Keratinocyte (primary cell): Measurements from ENCODE around the gene OSTN. TPM values are rescaled to one million over a fixed set of nuclear protein-coding genes. Genes with fewer than 3 reads are reported as not detected.
"Not testable (repeated sequence)": the region's sequence is repeated elsewhere in the genome, so short reads cannot be mapped to it uniquely, and the experiment has no call there.

Experiments used
- DNase-seq: peaks from one replicate; pipeline ENCODE4 v3.0.0-alpha.2; 2011; ENCODE audit warnings: low read depth, missing footprints, low spot score
- FAIRE-seq: peaks from 2 replicates; lab custom pipeline; 2011; peaks lifted over from hg19 to GRCh38; lab: Jason Lieb, UNC
- H2AFZ ChIP-seq: 2 replicates; pipeline ENCODE4 v1.6.0; 2012; ENCODE audit warnings: low read length, control low read depth, inconsistent platforms; ENCODE audit not compliant: control insufficient read depth
- H3K27ac ChIP-seq: 2 replicates; pipeline ENCODE4 v1.5.1; 2011; ENCODE audit warnings: low read length; ENCODE audit not compliant: control insufficient read depth, insufficient read depth
- H3K27me3 ChIP-seq: 3 replicates; pipeline ENCODE4 v1.6.0; 2011; ENCODE audit warnings: low read length; ENCODE audit not compliant: control insufficient read depth, insufficient read depth; ENCODE audit errors: extremely low read depth
- H3K36me3 ChIP-seq, 2 experiments: 2 replicates in 1 of 2; 3 replicates in 1 of 2; pipeline ENCODE4 v1.5.1; 2011; ENCODE audit warnings: low read length in 2 of 2, mild to moderate bottlenecking in 1 of 2; ENCODE audit not compliant: control insufficient read depth in 2 of 2, insufficient read depth in 2 of 2; ENCODE audit errors: extremely low read depth in 1 of 2
- H3K4me1 ChIP-seq: 3 replicates; pipeline ENCODE4 v1.5.1; 2011; ENCODE audit warnings: low read length; ENCODE audit not compliant: control insufficient read depth, insufficient read depth; ENCODE audit errors: extremely low read depth
- H3K4me2 ChIP-seq: 3 replicates; pipeline ENCODE4 v1.6.0; 2011; ENCODE audit warnings: low read depth, low read length; ENCODE audit not compliant: control insufficient read depth, insufficient read depth; ENCODE audit errors: extremely low read depth
- H3K4me3 ChIP-seq, 3 experiments: fragments of 200-600 bp in 1 of 3; sonication (generic) in 1 of 3; 2 replicates in 2 of 3; 3 replicates in 1 of 3; pipeline ENCODE4 v1.5.1; 2011 to 2016; ENCODE audit warnings: low read length in 3 of 3, mild to moderate bottlenecking in 3 of 3, control low read depth in 2 of 3, inconsistent platforms in 1 of 3, low read depth in 1 of 3, mixed read lengths in 1 of 3, mixed run types in 1 of 3, moderate library complexity in 1 of 3; ENCODE audit not compliant: control insufficient read depth in 2 of 3, insufficient read depth in 2 of 3; ENCODE audit errors: extremely low read depth in 1 of 3
- H3K79me2 ChIP-seq: 2 replicates; pipeline ENCODE4 v1.6.0; 2012; ENCODE audit warnings: low read length; ENCODE audit not compliant: control insufficient read depth, insufficient read depth
- H3K9ac ChIP-seq: 3 replicates; pipeline ENCODE4 v1.6.0; 2011; ENCODE audit warnings: low read length; ENCODE audit not compliant: control insufficient read depth, insufficient read depth; ENCODE audit errors: extremely low read depth
- H3K9me1 ChIP-seq: 3 replicates; pipeline ENCODE4 v1.6.0; 2011; ENCODE audit warnings: low read length; ENCODE audit not compliant: control insufficient read depth, insufficient read depth; ENCODE audit errors: extremely low read depth
- H3K9me3 ChIP-seq: 2 replicates; pipeline ENCODE4 v1.5.1; 2012; ENCODE audit warnings: low read depth, low read length; ENCODE audit not compliant: control insufficient read depth
- H4K20me1 ChIP-seq: 3 replicates; pipeline ENCODE4 v1.6.0; 2011; ENCODE audit warnings: low read length; ENCODE audit not compliant: control insufficient read depth, insufficient read depth; ENCODE audit errors: extremely low read depth
- CTCF ChIP-seq, 3 experiments: IDR thresholded peaks in 1 of 3; conservative IDR thresholded peaks in 1 of 3; optimal IDR thresholded peaks in 1 of 3; 2 replicates in 2 of 3; 3 replicates in 1 of 3; pipeline versions ENCODE3 to v1.5.1; 2011; ENCODE audit warnings: low read length in 3 of 3, mild to moderate bottlenecking in 3 of 3, moderate library complexity in 2 of 3, control low read depth in 1 of 3, inconsistent platforms in 1 of 3; ENCODE audit not compliant: insufficient read depth in 2 of 3; ENCODE audit errors: extremely low read depth in 1 of 3
- EZH2 ChIP-seq: IDR thresholded peaks from one replicate; pipeline ENCODE4 v1.6.1; 2012; ENCODE audit warnings: inconsistent platforms, mild to moderate bottlenecking, low read length, moderate library complexity
- dilution Hi-C: fragments of 300-500 bp; cut with MboI; formaldehyde crosslinking; loops from one replicate; pipeline ENCODE4 v1.7.0; 2020; ENCODE audit warnings: low sequenced_read_pairs; ENCODE audit not compliant: extremely low pct_ligation_motif_present
- polyA plus RNA-seq, 5 experiments: library from polyadenylated mRNA; depleted of rRNA in 3 of 5; stranded (reverse) in 3 of 5; stranded (forward) in 1 of 5; unstranded in 1 of 5; fragments of >200 nt; gene quantifications; 1 replicate in 1 of 5; 2 replicates in 3 of 5; 3 replicates in 1 of 5; pipeline versions ENCODE4 v1.2.1 to v1.2.3, GENCODE V29; 2011 to 2012; ENCODE audit warnings: missing spikeins in 2 of 5, low read depth in 1 of 5, low replicate concordance in 1 of 5

OSTN gene
- polyA plus RNA-seq, 1 donor (not counting 4 experiments of a cell fraction or from before 2014, with no cell fraction given): not detected

- Histone ChIP-seq H2AFZ (no peak overlapping the region), H3K9ac (no peak overlapping the region), H4K20me1 (no peaks in the 10 kb centered on the region), H3K27ac (no peak overlapping the region), H3K4me1 (no peaks in the 10 kb centered on the region), H3K36me3 (no peaks in the 10 kb centered on the region), H3K4me2 (no peak overlapping the region), H3K9me1 (no peaks in the 10 kb centered on the region), H3K79me2 (no peaks in the 10 kb centered on the region), H3K27me3 (no peaks in the 10 kb centered on the region), H3K9me3 (no peaks in the 10 kb centered on the region), H3K4me3 (no peak overlapping the region)
- no peak for DNase-seq
- dilution Hi-C loops: no loop called here
- no peak for TF ChIP-seq CTCF (optimal IDR thresholded peaks at IDR 0.05 in 1 of 3, IDR thresholded peaks at IDR 0.05 in 1 of 3, conservative IDR thresholded peaks at IDR 0.05 in 1 of 3; ENCODE audit: extremely low read depth in 1 of 3, insufficient read depth in 2 of 3, low read length in 3 of 3)
- TF ChIP-seq EZH2: no peak
- FAIRE-seq: no peak
These were observed 22.8 kb upstream of the OSTN start for GRCh38 chr3:191176038-191176785.

- H3K4me3 ChIP-seq, H3K9me1 ChIP-seq, H3K9me3 ChIP-seq, H3K4me2 ChIP-seq, H2AFZ ChIP-seq, H3K36me3 ChIP-seq, FAIRE-seq, H4K20me1 ChIP-seq, H3K79me2 ChIP-seq, H3K9ac ChIP-seq, DNase-seq, H3K27me3 ChIP-seq, dilution Hi-C loops, H3K4me1 ChIP-seq, H3K27ac ChIP-seq: not testable (repeated sequence)
These were observed 13.7 kb upstream of the OSTN start for GRCh38 chr3:191185382-191185781.

- H2AFZ ChIP-seq, H3K4me1 ChIP-seq, H3K79me2 ChIP-seq, FAIRE-seq, H3K9me3 ChIP-seq, H3K4me2 ChIP-seq, DNase-seq, dilution Hi-C loops, H3K9ac ChIP-seq, H3K9me1 ChIP-seq, H3K27me3 ChIP-seq, H4K20me1 ChIP-seq, H3K27ac ChIP-seq, H3K4me3 ChIP-seq, H3K36me3 ChIP-seq: not testable (repeated sequence)
These were observed 10.8 kb upstream of the OSTN start for GRCh38 chr3:191188246-191188645.

- H3K79me2 ChIP-seq, H3K27me3 ChIP-seq, H3K4me3 ChIP-seq, H3K9me1 ChIP-seq, H4K20me1 ChIP-seq, H3K4me2 ChIP-seq, FAIRE-seq, dilution Hi-C loops, H3K9me3 ChIP-seq, H3K9ac ChIP-seq, DNase-seq, H3K27ac ChIP-seq, H2AFZ ChIP-seq, H3K36me3 ChIP-seq, H3K4me1 ChIP-seq: not testable (repeated sequence)
These were observed 6.8 kb upstream of the OSTN start for GRCh38 chr3:191192270-191192669.
